Spleen (tissue), 11 donors: ENCODE results near the gene TRIM9. TPM values are rescaled to one million over a fixed set of nuclear protein-coding genes. Genes with fewer than 3 reads are reported as not detected.

Experiments
- DNase-seq: peaks from one replicate; pipeline ENCODE4 v3.0.0-alpha.2; 2020
- H3K27ac ChIP-seq, 8 donors: fragments of 200-600 bp; sonication (generic) in 7 of 8; 1 replicate in 4 of 8; 2 replicates in 4 of 8; pipeline versions ENCODE4 v1.5.0 to v1.8.0; 2016 to 2021; ENCODE audit warnings: inconsistent platforms in 4 of 8, mild to moderate bottlenecking in 4 of 8, moderate library complexity in 1 of 8
- H3K27me3 ChIP-seq, 7 donors: fragments of 200-600 bp; sonication (generic) in 6 of 7; replicated peaks in 1 of 7; 1 replicate in 4 of 7; 2 replicates in 3 of 7; pipeline versions ENCODE4 v1.5.0 to v1.8.0; 2016 to 2021; ENCODE audit warnings: inconsistent platforms in 3 of 7, mild to moderate bottlenecking in 1 of 7
- H3K36me3 ChIP-seq, 6 donors: fragments of 200-600 bp; sonication (generic) in 5 of 6; 1 replicate in 4 of 6; 2 replicates in 2 of 6; pipeline versions ENCODE4 v1.5.0 to v1.8.0; 2016 to 2021; ENCODE audit warnings: inconsistent platforms in 2 of 6
- H3K4me1 ChIP-seq, 6 donors: fragments of 200-600 bp; sonication (generic) in 5 of 6; 1 replicate in 3 of 6; 2 replicates in 3 of 6; pipeline versions ENCODE4 v1.5.0 to v1.8.0; 2016 to 2021; ENCODE audit warnings: inconsistent platforms in 3 of 6
- H3K4me3 ChIP-seq, 8 donors: fragments of 200-600 bp; sonication (generic) in 7 of 8; 1 replicate in 4 of 8; 2 replicates in 4 of 8; pipeline versions ENCODE4 v1.5.0 to v1.8.0; 2016 to 2021; ENCODE audit warnings: inconsistent platforms in 4 of 8, mild to moderate bottlenecking in 4 of 8, moderate library complexity in 2 of 8
- H3K9me3 ChIP-seq, 8 donors: fragments of 200-600 bp; sonication (generic) in 7 of 8; 1 replicate in 4 of 8; 2 replicates in 4 of 8; pipeline versions ENCODE4 v1.5.0 to v1.8.0; 2016 to 2021; ENCODE audit warnings: inconsistent platforms in 4 of 8
- POLR2A ChIP-seq, 3 donors: fragments of 450-650 bp; IDR thresholded peaks; one replicate each; pipeline ENCODE4 v1.5.1; 2017; ENCODE audit warnings: antibody characterized with exemption in 3 of 3, mild to moderate bottlenecking in 1 of 3
- POLR2AphosphoS5 ChIP-seq, 3 donors: sonication (generic); formaldehyde crosslinking; IDR thresholded peaks; one replicate each; pipeline ENCODE4 v1.5.1; 2017; ENCODE audit warnings: antibody characterized with exemption in 3 of 3
- WGBS, 5 donors: extraction: QIAGEN DNeasy Blood & Tissue Kit in 3 of 5; methylation state at CpG; one replicate each; pipeline versions ENCODE4 v1.1.5 to v1.1.7; 2013 to 2018; 5-methylcytosine and 5-hydroxymethylcytosine counted together
- intact Hi-C: fragments of 100-400 bp; cut with DNase I; formaldehyde crosslinking; loops from one replicate; pipeline ENCODE4 v1.15.0; 2023; ENCODE audit warnings: low total_unique reads
- polyA plus RNA-seq, 3 donors: library from polyadenylated mRNA; stranded (reverse); fragments of 200-250 nt; gene quantifications; one replicate each; pipeline ENCODE4 v1.2.1, GENCODE V29; 2013
- total RNA-seq, 7 donors: library from RNA; depleted of rRNA in 3 of 7; stranded (reverse); fragments of >200 nt in 3 of 7; fragmentation: NEBNext Ultra II Directional in 4 of 7; extraction: Animal tissue kit (Norgen Biotek cat#: 25700) in 4 of 7; gene quantifications; one replicate each; pipeline versions ENCODE4 v1.1.0 to v1.2.1, GENCODE V29; 2016 to 2021
- TF ChIP-seq, protein P1 (sequence below), 11 experiments: fragments of 200-600 bp in 7 of 11; fragments of 450-650 bp in 4 of 11; sonication (generic) in 4 of 11; IDR thresholded peaks in 8 of 11; conservative IDR thresholded peaks in 3 of 11; 1 replicate in 7 of 11; 2 replicates in 4 of 11; pipeline versions ENCODE4 v1.4.0 to v1.8.0; 2016 to 2021; ENCODE audit warnings: antibody characterized with exemption in 11 of 11, inconsistent platforms in 4 of 11, mild to moderate bottlenecking in 1 of 11
- donor health status: healthy with polysubstance abuse.
- donor health status: DM: no; HTN: no; CAD: no; lungs with moderate emphysema.
- donor health status: DM: no; HTN: no; CAD: no.
- donor health status: Bipolar disorder and iron deficiency.
- donor health status: healthy.
- donor health status: DM: no; HTN: no; CAD: no.
- donor health status: DM: yes; HTN: yes; CAD: no.

TRIM9 gene
- total and polyA plus RNA-seq, 10 donors: 0.03 to 3.1 (median 1.1) TPM

DNA sequence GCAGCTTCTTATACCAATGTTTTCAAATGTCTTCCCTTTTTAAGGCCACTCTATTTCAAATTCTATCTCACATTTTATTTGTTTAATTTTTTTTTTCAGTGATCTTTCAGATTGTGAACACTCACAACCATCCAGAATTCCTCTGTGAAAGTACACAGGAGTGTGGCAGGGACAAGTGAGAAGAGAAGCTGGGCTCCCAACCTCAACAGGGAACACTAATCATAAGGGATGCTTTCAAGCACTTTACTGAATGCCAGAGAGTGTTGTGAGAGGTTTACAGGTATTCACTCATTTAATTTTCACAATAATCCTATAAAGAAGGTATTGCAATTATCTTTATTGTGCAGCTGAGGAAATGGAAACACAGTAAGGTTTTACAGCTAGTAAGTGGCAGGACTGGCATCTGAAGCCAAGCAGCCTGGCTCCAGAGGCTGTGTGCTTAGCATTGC, 90.5 kb downstream of the TRIM9 start:
- Histone ChIP-seq H3K4me3 (no peak overlapping the region), H3K36me3 (no peaks in the 10 kb centered on the region), H3K27me3 (no peaks in the 10 kb centered on the region), H3K27ac (no peak overlapping the region), H3K4me1 (peaks cover 0 to 21% (median 0%) of the 10 kb centered on the region in 6 donors), H3K9me3 (no peaks in the 10 kb centered on the region)
- TF ChIP-seq, protein P1, sequence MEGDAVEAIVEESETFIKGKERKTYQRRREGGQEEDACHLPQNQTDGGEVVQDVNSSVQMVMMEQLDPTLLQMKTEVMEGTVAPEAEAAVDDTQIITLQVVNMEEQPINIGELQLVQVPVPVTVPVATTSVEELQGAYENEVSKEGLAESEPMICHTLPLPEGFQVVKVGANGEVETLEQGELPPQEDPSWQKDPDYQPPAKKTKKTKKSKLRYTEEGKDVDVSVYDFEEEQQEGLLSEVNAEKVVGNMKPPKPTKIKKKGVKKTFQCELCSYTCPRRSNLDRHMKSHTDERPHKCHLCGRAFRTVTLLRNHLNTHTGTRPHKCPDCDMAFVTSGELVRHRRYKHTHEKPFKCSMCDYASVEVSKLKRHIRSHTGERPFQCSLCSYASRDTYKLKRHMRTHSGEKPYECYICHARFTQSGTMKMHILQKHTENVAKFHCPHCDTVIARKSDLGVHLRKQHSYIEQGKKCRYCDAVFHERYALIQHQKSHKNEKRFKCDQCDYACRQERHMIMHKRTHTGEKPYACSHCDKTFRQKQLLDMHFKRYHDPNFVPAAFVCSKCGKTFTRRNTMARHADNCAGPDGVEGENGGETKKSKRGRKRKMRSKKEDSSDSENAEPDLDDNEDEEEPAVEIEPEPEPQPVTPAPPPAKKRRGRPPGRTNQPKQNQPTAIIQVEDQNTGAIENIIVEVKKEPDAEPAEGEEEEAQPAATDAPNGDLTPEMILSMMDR (IDR thresholded peaks at IDR 0.05 in 8 of 11, conservative IDR thresholded peaks at IDR 0.05 in 3 of 11): no peak
- TF ChIP-seq POLR2A (IDR thresholded peaks at IDR 0.05) (no peak), POLR2AphosphoS5 (IDR thresholded peaks at IDR 0.05) (no peak)
- intact Hi-C loops: no loop called here
- DNase-seq: no peak

DNA sequence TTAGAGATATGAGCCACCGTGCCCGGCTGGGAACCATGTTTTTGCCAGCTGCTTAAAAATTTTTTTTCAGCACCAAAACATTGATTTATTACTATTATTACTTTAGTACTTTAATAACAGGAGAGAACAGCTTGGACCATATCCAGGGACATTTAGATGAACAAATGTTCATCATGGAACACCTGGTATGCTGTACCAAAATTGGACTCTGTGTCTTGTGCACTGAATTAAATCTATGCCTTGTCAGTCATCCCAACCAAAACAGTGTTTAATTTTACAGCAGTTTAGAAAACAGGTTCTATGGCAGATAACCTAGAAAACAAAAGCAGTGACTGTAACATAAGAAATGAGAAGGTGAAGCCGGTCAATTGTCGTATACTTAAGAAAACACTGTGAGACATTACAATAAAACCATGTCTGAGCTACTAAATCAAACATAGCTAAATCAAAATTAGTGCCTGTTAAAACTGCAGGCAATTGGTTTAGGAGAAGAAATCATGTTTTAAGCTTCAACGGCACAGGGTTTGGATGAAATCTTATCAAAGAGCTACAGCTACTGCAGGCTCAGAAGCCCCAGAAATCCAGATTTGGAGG, 92.4 kb downstream of the TRIM9 start:
- Histone ChIP-seq H3K27me3 (no peaks in the 10 kb centered on the region), H3K4me1 (peaks cover 0 to 21% (median 0%) of the 10 kb centered on the region in 6 donors), H3K4me3 (no peak overlapping the region), H3K9me3 (no peaks in the 10 kb centered on the region), H3K36me3 (no peaks in the 10 kb centered on the region), H3K27ac (no peak overlapping the region)
- no peak for DNase-seq
- WGBS, 5 donors: 92 to 96% (median 96%) methylated on average over 5 of the region's 5 CpGs
- TF ChIP-seq, protein P1 (IDR thresholded peaks at IDR 0.05 in 8 of 11, conservative IDR thresholded peaks at IDR 0.05 in 3 of 11): no peak
- no peak for TF ChIP-seq POLR2A (IDR thresholded peaks at IDR 0.05)
- no peak for TF ChIP-seq POLR2AphosphoS5 (IDR thresholded peaks at IDR 0.05)
- intact Hi-C loops: no loop called here

DNA sequence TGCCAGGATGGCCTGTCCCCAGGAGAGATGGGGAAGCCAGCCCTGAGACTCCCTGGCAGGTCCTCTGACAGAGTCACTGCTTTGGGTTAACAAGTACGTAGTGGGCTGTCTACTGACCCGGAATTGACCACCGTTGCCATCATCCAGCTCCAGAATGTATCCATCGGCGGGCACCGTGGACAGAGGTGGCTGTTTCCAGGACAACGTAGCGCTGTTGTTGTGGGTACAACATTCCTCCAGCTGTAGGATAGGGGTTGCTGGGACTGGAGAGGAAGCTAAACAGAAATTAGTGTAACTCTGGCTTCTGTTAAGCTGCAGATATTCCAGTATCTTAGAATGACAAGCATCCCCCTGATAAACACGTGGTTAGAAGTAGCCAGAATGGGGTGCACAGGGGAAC, 94.3 kb downstream of the TRIM9 start:
- Histone ChIP-seq H3K4me1 (peaks cover 0 to 5% (median 0%) of the 10 kb centered on the region in 6 donors), H3K27me3 (no peaks in the 10 kb centered on the region), H3K27ac (no peak overlapping the region), H3K36me3 (no peaks in the 10 kb centered on the region), H3K4me3 (no peak overlapping the region), H3K9me3 (no peaks in the 10 kb centered on the region)
- WGBS, 5 donors: 90 to 96% (median 95%) methylated on average over 8 to 9 of the region's 9 CpGs
- intact Hi-C loops: no loop called here
- TF ChIP-seq POLR2AphosphoS5 (IDR thresholded peaks at IDR 0.05): no peak
- TF ChIP-seq, protein P1 (IDR thresholded peaks at IDR 0.05 in 8 of 11, conservative IDR thresholded peaks at IDR 0.05 in 3 of 11): no peak
- TF ChIP-seq POLR2A (IDR thresholded peaks at IDR 0.05): no peak
- DNase-seq: no peak

GRCh38 chr14:50999726-51000125, 95.2 kb downstream of the TRIM9 start:
- Histone ChIP-seq H3K36me3 (no peaks in the 10 kb centered on the region), H3K27ac (no peak overlapping the region), H3K27me3 (no peaks in the 10 kb centered on the region), H3K9me3 (no peaks in the 10 kb centered on the region), H3K4me1 (peaks cover 0 to 5% (median 0%) of the 10 kb centered on the region in 6 donors), H3K4me3 (no peak overlapping the region)
- intact Hi-C loops: no loop called here
- DNase-seq: no peak
- 90 to 96% (median 94%) methylated on average over 2 of the region's 2 CpGs for WGBS, 5 donors
- TF ChIP-seq, protein P1 (IDR thresholded peaks at IDR 0.05 in 8 of 11, conservative IDR thresholded peaks at IDR 0.05 in 3 of 11): no peak
- TF ChIP-seq POLR2AphosphoS5 (IDR thresholded peaks at IDR 0.05): no peak
- no peak for TF ChIP-seq POLR2A (IDR thresholded peaks at IDR 0.05)
